ENCODE results near the gene H6PD.

The H6PD gene

GRCh38 chr1:9233942-9234222 lies 692 bp upstream of the H6PD start:
- H3K27me3 ChIP-seq (ENCODE audit: insufficient read depth, poor library complexity, severe bottlenecking), result no peaks in the 10 kb centered on the region
- H3K4me3 ChIP-seq (replicated peaks; ENCODE audit: insufficient read depth, low read length), result peak overlapping the region; percentile 38
- no peak for DNase-seq (ENCODE audit: low read depth in 1 of 2, low spot score in 1 of 2)
- TF ChIP-seq GABPA (IDR thresholded peaks at IDR 0.05; ENCODE audit: low read depth) (no peak), REST (IDR thresholded peaks at IDR 0.05; ENCODE audit: insufficient replicate concordance, low read depth) (no peak), POLR2AphosphoS5 (IDR thresholded peaks at IDR 0.05; ENCODE audit: low read depth) (no peak; the same call in 1 of the 2 replicates), CTCF (IDR thresholded peaks at IDR 0.05; ENCODE audit: insufficient read depth, low read length) (no peak), SPI1 (IDR thresholded peaks at IDR 0.05; ENCODE audit: borderline replicate concordance, low read depth) (no peak)
- H3K27ac ChIP-seq (replicated peaks), result peak overlapping the region; percentile 60

- H3K27ac ChIP-seq (replicated peaks), result peak overlapping the region; percentile 90
These were observed 504 bp downstream of the H6PD start for GRCh38 chr1:9235096-9235459.

GRCh38 chr1:9235560-9235959 lies 986 bp downstream of the H6PD start:
- no peak for DNase-seq (ENCODE audit: low read depth in 1 of 2, low spot score in 1 of 2)
- peak overlapping the region; percentile 90 for H3K27ac ChIP-seq (replicated peaks)

More at GRCh38 chr1:9235096-9235459, 504 bp downstream of the H6PD start:
- H3K27me3 ChIP-seq (ENCODE audit: insufficient read depth, poor library complexity, severe bottlenecking), result no peaks in the 10 kb centered on the region
- peak overlapping the region; percentile 49 for H3K4me3 ChIP-seq (replicated peaks; ENCODE audit: insufficient read depth, low read length)
- DNase-seq (ENCODE audit: low read depth in 1 of 2, low spot score in 1 of 2), result no peak
- TF ChIP-seq CTCF (IDR thresholded peaks at IDR 0.05; ENCODE audit: insufficient read depth, low read length) (no peak), POLR2AphosphoS5 (IDR thresholded peaks at IDR 0.05; ENCODE audit: low read depth) (no peak), SPI1 (IDR thresholded peaks at IDR 0.05; ENCODE audit: borderline replicate concordance, low read depth) (no peak), GABPA (IDR thresholded peaks at IDR 0.05; ENCODE audit: low read depth) (no peak), REST (IDR thresholded peaks at IDR 0.05; ENCODE audit: insufficient replicate concordance, low read depth) (no peak)

More at GRCh38 chr1:9235560-9235959, 986 bp downstream of the H6PD start:
- peak overlapping the region; percentile 49 for H3K4me3 ChIP-seq (replicated peaks; ENCODE audit: insufficient read depth, low read length)
- TF ChIP-seq POLR2AphosphoS5 (IDR thresholded peaks at IDR 0.05; ENCODE audit: low read depth) (no peak), SPI1 (IDR thresholded peaks at IDR 0.05; ENCODE audit: borderline replicate concordance, low read depth) (no peak), REST (IDR thresholded peaks at IDR 0.05; ENCODE audit: insufficient replicate concordance, low read depth) (no peak), CTCF (IDR thresholded peaks at IDR 0.05; ENCODE audit: insufficient read depth, low read length) (no peak), GABPA (IDR thresholded peaks at IDR 0.05; ENCODE audit: low read depth) (no peak)
- no peaks in the 10 kb centered on the region for H3K27me3 ChIP-seq (ENCODE audit: insufficient read depth, poor library complexity, severe bottlenecking)
